Keratinocyte (primary cell): ENCODE results near the gene FAM83D. TPM values are rescaled to one million over a fixed set of nuclear protein-coding genes. Genes with fewer than 3 reads are reported as not detected.

Source experiments
- DNase-seq: peaks from one replicate; pipeline ENCODE4 v3.0.0-alpha.2; 2011; ENCODE audit warnings: low read depth, missing footprints, low spot score
- FAIRE-seq: peaks from 2 replicates; lab custom pipeline; 2011; peaks lifted over from hg19 to GRCh38; lab: Jason Lieb, UNC
- H2AFZ ChIP-seq: 2 replicates; pipeline ENCODE4 v1.6.0; 2012; ENCODE audit warnings: low read length, control low read depth, inconsistent platforms; ENCODE audit not compliant: control insufficient read depth
- H3K27ac ChIP-seq: 2 replicates; pipeline ENCODE4 v1.5.1; 2011; ENCODE audit warnings: low read length; ENCODE audit not compliant: control insufficient read depth, insufficient read depth
- H3K27me3 ChIP-seq: 3 replicates; pipeline ENCODE4 v1.6.0; 2011; ENCODE audit warnings: low read length; ENCODE audit not compliant: control insufficient read depth, insufficient read depth; ENCODE audit errors: extremely low read depth
- H3K36me3 ChIP-seq, 2 experiments: 2 replicates in 1 of 2; 3 replicates in 1 of 2; pipeline ENCODE4 v1.5.1; 2011; ENCODE audit warnings: low read length in 2 of 2, mild to moderate bottlenecking in 1 of 2; ENCODE audit not compliant: control insufficient read depth in 2 of 2, insufficient read depth in 2 of 2; ENCODE audit errors: extremely low read depth in 1 of 2
- H3K4me1 ChIP-seq: 3 replicates; pipeline ENCODE4 v1.5.1; 2011; ENCODE audit warnings: low read length; ENCODE audit not compliant: control insufficient read depth, insufficient read depth; ENCODE audit errors: extremely low read depth
- H3K4me2 ChIP-seq: 3 replicates; pipeline ENCODE4 v1.6.0; 2011; ENCODE audit warnings: low read depth, low read length; ENCODE audit not compliant: control insufficient read depth, insufficient read depth; ENCODE audit errors: extremely low read depth
- H3K4me3 ChIP-seq, 3 experiments: fragments of 200-600 bp in 1 of 3; sonication (generic) in 1 of 3; 2 replicates in 2 of 3; 3 replicates in 1 of 3; pipeline ENCODE4 v1.5.1; 2011 to 2016; ENCODE audit warnings: low read length in 3 of 3, mild to moderate bottlenecking in 3 of 3, control low read depth in 2 of 3, inconsistent platforms in 1 of 3, low read depth in 1 of 3, mixed read lengths in 1 of 3, mixed run types in 1 of 3, moderate library complexity in 1 of 3; ENCODE audit not compliant: control insufficient read depth in 2 of 3, insufficient read depth in 2 of 3; ENCODE audit errors: extremely low read depth in 1 of 3
- H3K79me2 ChIP-seq: 2 replicates; pipeline ENCODE4 v1.6.0; 2012; ENCODE audit warnings: low read length; ENCODE audit not compliant: control insufficient read depth, insufficient read depth
- H3K9ac ChIP-seq: 3 replicates; pipeline ENCODE4 v1.6.0; 2011; ENCODE audit warnings: low read length; ENCODE audit not compliant: control insufficient read depth, insufficient read depth; ENCODE audit errors: extremely low read depth
- H3K9me1 ChIP-seq: 3 replicates; pipeline ENCODE4 v1.6.0; 2011; ENCODE audit warnings: low read length; ENCODE audit not compliant: control insufficient read depth, insufficient read depth; ENCODE audit errors: extremely low read depth
- H3K9me3 ChIP-seq: 2 replicates; pipeline ENCODE4 v1.5.1; 2012; ENCODE audit warnings: low read depth, low read length; ENCODE audit not compliant: control insufficient read depth
- H4K20me1 ChIP-seq: 3 replicates; pipeline ENCODE4 v1.6.0; 2011; ENCODE audit warnings: low read length; ENCODE audit not compliant: control insufficient read depth, insufficient read depth; ENCODE audit errors: extremely low read depth
- CTCF ChIP-seq, 3 experiments: IDR thresholded peaks in 1 of 3; conservative IDR thresholded peaks in 1 of 3; optimal IDR thresholded peaks in 1 of 3; 2 replicates in 2 of 3; 3 replicates in 1 of 3; pipeline versions ENCODE3 to v1.5.1; 2011; ENCODE audit warnings: low read length in 3 of 3, mild to moderate bottlenecking in 3 of 3, moderate library complexity in 2 of 3, control low read depth in 1 of 3, inconsistent platforms in 1 of 3; ENCODE audit not compliant: insufficient read depth in 2 of 3; ENCODE audit errors: extremely low read depth in 1 of 3
- EZH2 ChIP-seq: IDR thresholded peaks from one replicate; pipeline ENCODE4 v1.6.1; 2012; ENCODE audit warnings: inconsistent platforms, mild to moderate bottlenecking, low read length, moderate library complexity
- dilution Hi-C: fragments of 300-500 bp; cut with MboI; formaldehyde crosslinking; loops from one replicate; pipeline ENCODE4 v1.7.0; 2020; ENCODE audit warnings: low sequenced_read_pairs; ENCODE audit not compliant: extremely low pct_ligation_motif_present
- polyA plus RNA-seq, 5 experiments: library from polyadenylated mRNA; depleted of rRNA in 3 of 5; stranded (reverse) in 3 of 5; stranded (forward) in 1 of 5; unstranded in 1 of 5; fragments of >200 nt; gene quantifications; 1 replicate in 1 of 5; 2 replicates in 3 of 5; 3 replicates in 1 of 5; pipeline versions ENCODE4 v1.2.1 to v1.2.3, GENCODE V29; 2011 to 2012; ENCODE audit warnings: missing spikeins in 2 of 5, low read depth in 1 of 5, low replicate concordance in 1 of 5

FAM83D gene
- polyA plus RNA-seq, 1 donor (not counting 4 experiments of a cell fraction or from before 2014, with no cell fraction given): 32.1 TPM

GRCh38 chr20:38965264-38965663 is 39.0 kb downstream of the FAM83D start:
- FAIRE-seq (no peak), DNase-seq (no peak)
- H3K27me3 ChIP-seq: no peaks in the 10 kb centered on the region
- no peak overlapping the region for H3K27ac ChIP-seq
- H2AFZ ChIP-seq: no peak overlapping the region
- H3K79me2 ChIP-seq: peaks cover 54% of the 10 kb centered on the region
- H3K4me1 ChIP-seq: peaks cover 24% of the 10 kb centered on the region
- H3K9me3 ChIP-seq: no peaks in the 10 kb centered on the region
- TF ChIP-seq CTCF (optimal IDR thresholded peaks at IDR 0.05 in 1 of 3, IDR thresholded peaks at IDR 0.05 in 1 of 3, conservative IDR thresholded peaks at IDR 0.05 in 1 of 3; ENCODE audit: extremely low read depth in 1 of 3, insufficient read depth in 2 of 3, low read length in 3 of 3): no peak
- TF ChIP-seq EZH2: no peak
- dilution Hi-C loops: no loop called here
- H4K20me1 ChIP-seq: no peaks in the 10 kb centered on the region
- H3K4me3 ChIP-seq: no peak overlapping the region
- H3K9me1 ChIP-seq: no peaks in the 10 kb centered on the region
- H3K9ac ChIP-seq: no peak overlapping the region
- no peak overlapping the region for H3K4me2 ChIP-seq
- peaks cover 1 to 8% of the 10 kb centered on the region in 2 experiments for H3K36me3 ChIP-seq

GRCh38 chr20:38968090-38968489 is 41.9 kb downstream of the FAM83D start:
- Histone ChIP-seq H3K79me2 (peaks cover 45% of the 10 kb centered on the region), H2AFZ (no peak overlapping the region), H4K20me1 (no peaks in the 10 kb centered on the region), H3K4me1 (peaks cover 41% of the 10 kb centered on the region), H3K27me3 (no peaks in the 10 kb centered on the region), H3K9me1 (no peaks in the 10 kb centered on the region), H3K4me2 (no peak overlapping the region), H3K4me3 (no peak overlapping the region), H3K9ac (no peak overlapping the region), H3K27ac (no peak overlapping the region), H3K9me3 (no peaks in the 10 kb centered on the region), H3K36me3 (peaks cover 1 to 10% of the 10 kb centered on the region in 2 experiments)
- dilution Hi-C loops: no loop called here
- DNase-seq (no peak), FAIRE-seq (no peak)
- TF ChIP-seq EZH2: no peak
- TF ChIP-seq CTCF (optimal IDR thresholded peaks at IDR 0.05 in 1 of 3, IDR thresholded peaks at IDR 0.05 in 1 of 3, conservative IDR thresholded peaks at IDR 0.05 in 1 of 3; ENCODE audit: extremely low read depth in 1 of 3, insufficient read depth in 2 of 3, low read length in 3 of 3): no peak
